ENCODE measurements around the gene STRAP. TPM values are rescaled to one million over a fixed set of nuclear protein-coding genes. Genes with fewer than 3 reads are reported as not detected.
A peak's percentile ranks its signal among the peaks of the same experiment; 100 is the strongest.
"Not testable (repeated sequence)": the region's sequence is repeated elsewhere in the genome, so short reads cannot be mapped to it uniquely, and the experiment has no call there.

The STRAP gene
- total RNA-seq, 1 donor from 2014 or later: 229 TPM

- DNase-seq (ENCODE audit: low spot score, unreplicated experiment): no peak
- Mint-ChIP-seq H3K36me3 (ENCODE audit: insufficient read depth) (peaks cover 26% of the 10 kb centered on the region), H3K27ac (no peak overlapping the region), H3K27me3 (no peaks in the 10 kb centered on the region), H3K4me1 (ENCODE audit: low read depth) (no peaks in the 10 kb centered on the region), H3K4me3 (ENCODE audit: low read depth) (no peak overlapping the region), H3K9me3 (ENCODE audit: low read depth) (no peaks in the 10 kb centered on the region)
- TF ChIP-seq, protein P1, sequence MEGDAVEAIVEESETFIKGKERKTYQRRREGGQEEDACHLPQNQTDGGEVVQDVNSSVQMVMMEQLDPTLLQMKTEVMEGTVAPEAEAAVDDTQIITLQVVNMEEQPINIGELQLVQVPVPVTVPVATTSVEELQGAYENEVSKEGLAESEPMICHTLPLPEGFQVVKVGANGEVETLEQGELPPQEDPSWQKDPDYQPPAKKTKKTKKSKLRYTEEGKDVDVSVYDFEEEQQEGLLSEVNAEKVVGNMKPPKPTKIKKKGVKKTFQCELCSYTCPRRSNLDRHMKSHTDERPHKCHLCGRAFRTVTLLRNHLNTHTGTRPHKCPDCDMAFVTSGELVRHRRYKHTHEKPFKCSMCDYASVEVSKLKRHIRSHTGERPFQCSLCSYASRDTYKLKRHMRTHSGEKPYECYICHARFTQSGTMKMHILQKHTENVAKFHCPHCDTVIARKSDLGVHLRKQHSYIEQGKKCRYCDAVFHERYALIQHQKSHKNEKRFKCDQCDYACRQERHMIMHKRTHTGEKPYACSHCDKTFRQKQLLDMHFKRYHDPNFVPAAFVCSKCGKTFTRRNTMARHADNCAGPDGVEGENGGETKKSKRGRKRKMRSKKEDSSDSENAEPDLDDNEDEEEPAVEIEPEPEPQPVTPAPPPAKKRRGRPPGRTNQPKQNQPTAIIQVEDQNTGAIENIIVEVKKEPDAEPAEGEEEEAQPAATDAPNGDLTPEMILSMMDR (IDR thresholded peaks at IDR 0.05; ENCODE audit: unreplicated experiment): no peak
Observed at GRCh38 chr12:15904378-15904920, 22.3 kb downstream of the STRAP start.

- Mint-ChIP-seq H3K4me1 (ENCODE audit: low read depth) (peaks cover 13% of the 10 kb centered on the region), H3K36me3 (ENCODE audit: insufficient read depth) (no peaks in the 10 kb centered on the region), H3K27ac (no peak overlapping the region), H3K4me3 (ENCODE audit: low read depth) (peak overlapping the region; percentile 82), H3K9me3 (ENCODE audit: low read depth) (no peaks in the 10 kb centered on the region), H3K27me3 (no peaks in the 10 kb centered on the region)
- TF ChIP-seq, protein P1 (IDR thresholded peaks at IDR 0.05; ENCODE audit: unreplicated experiment): no peak
- DNase-seq (ENCODE audit: low spot score, unreplicated experiment): no peak
Observed at GRCh38 chr12:15910468-15910863, 28.3 kb downstream of the STRAP start.

- Mint-ChIP-seq H3K27me3 (no peaks in the 10 kb centered on the region), H3K27ac (peak within 1 kb of the TSS; percentile 92), H3K4me3 (ENCODE audit: low read depth) (peak within 1 kb of the TSS; percentile 82), H3K9me3 (ENCODE audit: low read depth) (no peaks in the 10 kb centered on the region), H3K4me1 (ENCODE audit: low read depth) (peaks cover 13% of the 10 kb centered on the region), H3K36me3 (ENCODE audit: insufficient read depth) (no peaks in the 10 kb centered on the region)
- DNase-seq (ENCODE audit: low spot score, unreplicated experiment): peak; percentile 82
- TF ChIP-seq, protein P1 (IDR thresholded peaks at IDR 0.05; ENCODE audit: unreplicated experiment): peak; percentile 11
Observed at GRCh38 chr12:15910864-15911721, 28.9 kb downstream of the STRAP start, which contains the start of gene DERA. DERA (plus strand) TSS chr12:15911332; CDS start chr12:15911384, 52 bp downstream.

DNA sequence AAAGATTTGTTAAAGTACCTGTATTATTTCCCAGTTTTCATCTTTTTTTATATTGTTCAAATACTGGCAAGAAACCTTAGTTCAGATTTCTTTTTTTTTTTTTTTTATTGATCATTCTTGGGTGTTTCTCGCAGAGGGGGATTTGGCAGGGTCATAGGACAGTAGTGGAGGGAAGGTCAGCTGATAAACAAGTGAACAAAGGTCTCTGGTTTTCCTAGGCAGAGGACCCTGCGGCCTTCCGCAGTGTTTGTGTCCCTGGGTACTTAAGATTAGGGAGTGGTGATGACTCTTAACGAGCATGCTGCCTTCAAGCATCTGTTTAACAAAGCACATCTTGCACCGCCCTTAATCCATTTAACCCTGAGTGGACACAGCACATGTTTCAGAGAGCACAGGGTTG lies 29.7 kb downstream of the STRAP start:
- Mint-ChIP-seq H3K27ac (peak overlapping the region; percentile 92), H3K4me3 (ENCODE audit: low read depth) (peak overlapping the region; percentile 82), H3K4me1 (ENCODE audit: low read depth) (peaks cover 13% of the 10 kb centered on the region)
- H3K9me3 Mint-ChIP-seq (ENCODE audit: low read depth); H3K36me3 Mint-ChIP-seq (ENCODE audit: insufficient read depth); H3K27me3 Mint-ChIP-seq; DNase-seq (ENCODE audit: low spot score, unreplicated experiment): not testable (repeated sequence)

- DNase-seq (ENCODE audit: low spot score, unreplicated experiment); H3K27me3 Mint-ChIP-seq; H3K9me3 Mint-ChIP-seq (ENCODE audit: low read depth); H3K27ac Mint-ChIP-seq; H3K4me3 Mint-ChIP-seq (ENCODE audit: low read depth); H3K36me3 Mint-ChIP-seq (ENCODE audit: insufficient read depth): not testable (repeated sequence)
- peaks cover 13% of the 10 kb centered on the region for H3K4me1 Mint-ChIP-seq (ENCODE audit: low read depth)
Observed at GRCh38 chr12:15914131-15914530, 31.9 kb downstream of the STRAP start.

GRCh38 chr12:15918066-15918465 lies 35.9 kb downstream of the STRAP start:
- TF ChIP-seq, protein P1 (IDR thresholded peaks at IDR 0.05; ENCODE audit: unreplicated experiment): no peak
- Mint-ChIP-seq H3K4me1 (ENCODE audit: low read depth) (peaks cover 7% of the 10 kb centered on the region), H3K27me3 (no peaks in the 10 kb centered on the region), H3K9me3 (ENCODE audit: low read depth) (peaks cover 4% of the 10 kb centered on the region), H3K27ac (peak overlapping the region; percentile 62), H3K36me3 (ENCODE audit: insufficient read depth) (peaks cover 3% of the 10 kb centered on the region), H3K4me3 (ENCODE audit: low read depth) (no peak overlapping the region)
- DNase-seq (ENCODE audit: low spot score, unreplicated experiment): no peak

All from progenitor cell of endocrine pancreas (in vitro differentiated cells).